GM12892 (cell line): ENCODE results near the gene FOXI2.

Experiments used
- DNase-seq: peaks from one replicate; pipeline ENCODE4 v3.0.0; 2011; ENCODE audit not compliant: insufficient read length
- FAIRE-seq: peaks from 2 replicates; lab custom pipeline; 2011; peaks lifted over from hg19 to GRCh38; lab: Jason Lieb, UNC
- POLR2A ChIP-seq: IDR thresholded peaks from 2 replicates; pipeline ENCODE4 v1.6.1; 2011; ENCODE audit warnings: low read depth, low read length, control low read depth
- POLR2AphosphoS5 ChIP-seq: IDR thresholded peaks from 2 replicates; pipeline ENCODE4 v1.6.1; 2011; ENCODE audit warnings: low read depth, low read length, control low read depth
- TAF1 ChIP-seq: IDR thresholded peaks from 2 replicates; pipeline ENCODE4 v1.6.1; 2011; ENCODE audit warnings: low read depth, mild to moderate bottlenecking, control low read depth, low read length, borderline replicate concordance

Gene FOXI2

DNA sequence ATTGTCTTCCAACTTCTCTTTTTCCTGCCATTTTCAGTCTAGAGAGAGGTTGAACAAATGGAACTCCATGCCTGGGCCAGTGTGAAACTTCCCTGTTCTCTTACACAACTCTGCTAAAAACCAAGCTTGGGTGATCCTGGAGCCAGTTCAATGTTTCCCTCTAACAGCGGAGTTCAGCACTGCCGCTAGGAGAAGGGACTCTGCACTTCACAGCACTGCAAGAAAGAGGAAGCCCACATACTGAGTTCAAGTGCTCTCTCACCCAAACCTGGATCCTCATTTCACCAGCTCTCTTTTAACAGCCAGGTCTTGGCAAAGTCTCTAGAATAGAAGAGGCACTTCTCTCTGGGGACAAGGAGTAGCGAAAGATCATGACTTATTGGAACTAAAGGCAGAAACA lies 18.8 kb downstream of the FOXI2 start:
- FAIRE-seq = no peak
- no peak for DNase-seq
- TF ChIP-seq POLR2A (no peak), TAF1 (no peak), POLR2AphosphoS5 (no peak)

DNA sequence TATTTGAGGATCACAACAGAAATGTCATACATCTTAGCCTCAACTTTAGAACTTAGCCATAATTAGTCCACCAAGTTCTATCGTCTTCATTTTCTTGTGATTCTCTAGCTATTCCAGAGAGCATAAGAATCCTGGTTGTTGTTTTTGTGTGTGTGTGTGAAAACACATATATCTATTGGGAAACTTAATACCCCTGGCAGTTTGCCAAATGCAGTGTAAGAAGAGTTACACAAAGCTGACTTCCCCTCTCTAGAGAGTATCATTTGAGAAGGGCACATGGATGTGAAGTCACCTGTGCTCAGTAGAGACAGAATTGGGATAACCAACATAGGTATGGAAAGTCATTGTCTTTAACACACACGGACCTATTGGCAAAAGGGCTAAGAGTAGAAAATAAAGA lies 19.3 kb downstream of the FOXI2 start:
- DNase-seq (no peak), FAIRE-seq (no peak)
- TF ChIP-seq TAF1 = no peak
- TF ChIP-seq POLR2A = no peak
- TF ChIP-seq POLR2AphosphoS5 = no peak

DNA sequence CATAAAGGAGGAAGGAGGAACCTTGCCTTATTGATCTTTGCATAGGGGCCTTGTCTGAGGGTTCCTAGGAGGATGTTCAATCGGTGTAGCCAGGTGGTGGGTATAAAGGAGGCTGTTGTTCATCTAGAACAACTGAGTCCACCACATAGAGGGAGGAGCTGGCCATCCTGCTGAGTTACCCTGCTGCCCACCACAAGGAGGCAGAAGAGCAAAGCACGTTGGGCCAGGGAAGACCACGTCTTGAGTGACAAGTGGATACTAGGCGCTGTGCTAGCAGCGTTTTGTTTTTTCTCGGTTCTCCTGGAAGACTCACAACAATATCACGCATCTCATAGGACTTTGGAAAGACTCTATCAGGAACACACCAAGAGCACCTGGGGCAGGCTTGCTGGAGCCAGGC lies 20.0 kb downstream of the FOXI2 start:
- no peak for FAIRE-seq

DNA sequence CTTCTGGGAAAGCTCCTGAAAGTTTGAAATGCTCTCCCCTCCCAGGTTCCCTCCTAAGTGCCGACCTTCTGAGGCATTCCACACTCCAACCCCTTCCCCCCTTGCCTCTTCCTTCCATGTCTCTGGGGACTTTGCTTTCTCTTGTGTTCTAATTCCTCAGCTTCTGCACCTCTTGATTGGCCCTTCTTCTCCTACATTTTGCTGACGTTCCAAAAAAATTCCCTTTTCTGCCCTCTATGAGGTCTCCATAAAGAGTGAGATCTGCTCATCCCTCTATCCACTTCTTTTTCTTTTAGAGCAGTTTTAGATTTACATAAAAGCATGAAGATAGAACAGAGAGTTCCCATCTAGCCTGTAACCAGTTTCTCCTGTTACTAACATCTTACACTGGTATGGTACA lies 22.3 kb downstream of the FOXI2 start:
- DNase-seq (no peak), FAIRE-seq (no peak)
- TF ChIP-seq POLR2AphosphoS5 (no peak), POLR2A (no peak), TAF1 (no peak)

More for the DNA sequence above, 20.0 kb downstream of the FOXI2 start:
- no peak for DNase-seq
- TF ChIP-seq TAF1 = no peak
- no peak for TF ChIP-seq POLR2A
- TF ChIP-seq POLR2AphosphoS5 = no peak

DNA sequence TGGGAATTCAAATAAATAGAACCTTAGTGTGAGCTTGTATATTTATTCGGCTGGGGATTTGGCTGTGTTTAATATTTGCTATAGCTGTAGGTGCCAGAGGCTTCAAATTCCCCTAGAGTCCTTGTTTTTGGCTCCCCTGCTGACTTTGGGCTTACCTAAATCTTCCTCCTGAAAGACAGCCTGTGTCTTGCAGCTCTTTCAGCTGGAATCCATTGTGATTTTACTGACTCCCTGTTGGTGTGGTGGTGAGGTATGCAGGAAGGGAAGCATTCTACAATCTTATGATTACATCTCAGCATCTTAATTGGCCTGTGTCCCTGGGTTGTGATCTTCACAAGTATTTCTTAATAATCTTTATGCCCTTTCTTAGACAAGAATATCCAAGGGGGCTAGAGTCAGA lies 25.9 kb downstream of the FOXI2 start:
- FAIRE-seq = no peak
- TF ChIP-seq POLR2A (no peak), TAF1 (no peak), POLR2AphosphoS5 (no peak)
- no peak for DNase-seq

DNA sequence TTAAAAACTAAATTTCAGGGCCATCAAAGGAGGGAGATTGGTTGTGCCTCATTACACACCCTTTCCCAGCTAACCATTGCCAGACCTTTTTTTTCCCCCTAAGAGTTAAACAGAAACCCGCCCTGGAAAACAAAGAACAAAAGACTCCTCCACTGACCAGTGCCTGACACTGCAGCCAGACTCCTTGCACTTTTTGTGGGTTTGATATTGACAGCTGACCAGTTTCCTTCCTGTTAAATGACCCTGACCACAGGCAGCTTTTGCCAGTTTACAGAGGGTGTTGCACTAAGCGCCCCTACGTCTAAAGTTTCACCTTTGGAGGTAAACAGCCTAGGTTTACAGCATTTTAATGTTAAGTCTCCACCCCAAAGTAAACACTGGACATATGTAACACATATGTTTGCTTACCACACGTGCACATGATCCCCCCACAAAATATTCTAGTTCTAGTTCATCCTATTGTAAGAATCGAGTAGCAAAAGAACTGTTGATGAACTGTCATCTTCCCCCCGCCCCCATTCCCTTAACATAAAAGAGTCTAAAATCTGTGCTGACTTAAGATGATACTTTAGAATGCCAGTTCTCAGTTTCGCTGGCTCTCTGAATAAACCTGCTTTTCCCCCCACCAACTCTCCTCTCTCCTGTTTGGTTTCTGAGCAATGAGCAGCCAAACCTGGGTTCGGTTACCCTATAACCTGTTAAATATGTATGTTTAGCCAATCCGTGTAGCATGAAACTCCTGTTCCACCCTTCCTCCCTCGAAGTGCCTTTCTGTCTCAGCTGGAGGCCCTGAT lies 38.0 kb downstream of the FOXI2 start:
- FAIRE-seq = no peak
- no peak for DNase-seq
- TF ChIP-seq POLR2A (no peak), POLR2AphosphoS5 (no peak), TAF1 (no peak)

DNA sequence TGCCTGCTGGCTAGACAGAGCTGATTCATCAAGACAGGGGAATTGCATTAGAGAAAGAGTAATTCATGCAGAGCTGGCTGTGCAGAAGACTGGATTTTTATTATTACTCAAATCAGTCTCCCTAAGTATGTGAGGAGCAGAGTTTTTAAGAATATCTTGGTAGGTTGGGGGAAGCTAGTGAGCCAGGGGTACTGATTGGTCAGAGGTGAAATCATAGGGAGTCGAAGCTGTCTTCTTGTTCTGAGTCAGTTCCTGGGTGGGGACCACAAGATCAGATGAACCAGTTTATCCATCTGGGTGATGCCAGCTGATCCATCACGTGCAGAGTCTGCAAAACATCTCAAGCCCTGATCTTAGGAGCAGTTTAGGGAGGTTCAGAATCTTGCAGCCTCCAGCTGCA lies 39.8 kb downstream of the FOXI2 start:
- FAIRE-seq = no peak
- no peak for DNase-seq
- no peak for TF ChIP-seq POLR2AphosphoS5
- TF ChIP-seq TAF1 = no peak
- no peak for TF ChIP-seq POLR2A

DNA sequence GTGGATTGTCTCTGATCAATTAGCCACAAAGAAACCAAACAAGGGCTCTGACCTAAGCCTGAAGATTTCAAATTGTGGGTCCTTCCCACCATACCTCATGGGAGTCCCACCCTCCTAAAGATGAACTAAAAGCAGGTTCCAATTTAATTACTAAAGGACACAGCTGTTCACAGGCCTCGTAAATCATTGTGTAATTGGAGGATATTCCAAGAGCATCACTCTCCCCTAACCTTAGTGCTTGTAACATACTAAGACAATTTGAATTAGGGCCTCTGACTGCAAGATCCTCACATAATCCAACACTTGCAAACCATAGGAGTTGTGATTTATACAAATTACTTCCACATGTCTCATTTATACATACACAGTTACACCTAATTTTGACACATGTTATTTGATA lies 44.4 kb downstream of the FOXI2 start:
- DNase-seq (no peak), FAIRE-seq (no peak)
- TF ChIP-seq POLR2A (no peak), POLR2AphosphoS5 (no peak), TAF1 (no peak)

DNA sequence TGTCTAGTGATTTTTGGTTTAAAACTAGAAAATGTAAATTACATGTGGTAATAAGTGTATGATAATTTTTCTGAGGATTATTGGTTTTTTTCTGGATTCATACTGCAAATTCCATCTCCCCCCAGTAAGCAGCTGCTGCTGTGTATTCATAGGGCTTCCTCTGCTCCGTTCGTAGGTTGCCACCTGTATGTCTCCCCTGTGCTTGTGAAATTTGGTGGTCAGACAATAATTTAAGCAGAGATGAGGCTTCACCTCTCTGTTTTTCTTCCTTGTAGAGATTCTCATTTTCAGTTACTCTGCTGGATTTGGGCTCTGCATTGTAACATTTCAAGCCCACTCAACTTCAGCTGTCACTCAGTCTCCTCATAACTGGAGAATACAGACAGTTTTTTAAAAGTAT lies 50.9 kb downstream of the FOXI2 start:
- FAIRE-seq (no peak), DNase-seq (no peak)

DNA sequence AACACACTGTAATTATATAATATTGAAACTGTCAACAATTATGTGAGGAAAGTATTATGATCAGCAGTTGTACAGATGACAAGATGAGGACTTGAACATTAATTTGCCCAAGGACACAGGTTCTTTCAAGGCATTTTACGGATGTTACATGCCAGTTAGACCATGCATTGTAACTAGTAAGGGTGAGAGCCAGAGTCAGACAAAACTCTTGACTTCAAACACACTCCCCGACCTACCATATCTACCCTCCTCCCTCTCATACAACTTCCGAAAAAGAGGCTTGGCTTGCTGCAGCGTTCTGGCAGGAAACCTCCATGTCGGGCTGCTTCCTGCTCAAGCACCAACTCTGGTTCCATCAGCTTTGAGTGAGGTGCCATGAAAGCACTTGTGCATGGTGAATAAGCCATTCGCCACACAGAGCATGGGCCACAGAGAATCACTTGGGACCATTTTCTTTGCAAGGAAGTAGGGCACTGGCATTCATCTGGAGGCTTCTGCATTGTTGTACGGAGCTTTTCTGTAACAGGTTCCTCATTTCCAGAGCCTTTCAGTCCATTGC lies 53.2 kb downstream of the FOXI2 start:
- no peak for DNase-seq
- no peak for TF ChIP-seq TAF1
- TF ChIP-seq POLR2A = no peak
- no peak for TF ChIP-seq POLR2AphosphoS5
- no peak for FAIRE-seq

More for the DNA sequence above, 50.9 kb downstream of the FOXI2 start:
- TF ChIP-seq POLR2A (no peak), POLR2AphosphoS5 (no peak), TAF1 (no peak)
